Ascending aorta (tissue), 2 donors: ENCODE data around the gene ADARB1. TPM values are rescaled to one million over a fixed set of nuclear protein-coding genes. Genes with fewer than 3 reads are reported as not detected.

Experiments
- DNase-seq, 2 donors: peaks; one replicate each; pipeline ENCODE4 v3.0.0-alpha.2; 2019; ENCODE audit warnings: low spot score in 2 of 2
- H3K27ac ChIP-seq, 2 donors: fragments of 200-600 bp; sonication (generic); one replicate each; pipeline ENCODE4 v1.5.1; 2016 to 2017; ENCODE audit warnings: mild to moderate bottlenecking in 1 of 2
- H3K27me3 ChIP-seq: fragments of 200-600 bp; sonication (generic); one replicate; pipeline ENCODE4 v1.5.1; 2017
- H3K36me3 ChIP-seq, 2 donors: fragments of 200-600 bp; sonication (generic); one replicate each; pipeline ENCODE4 v1.5.1; 2016
- H3K4me1 ChIP-seq, 2 donors: fragments of 200-600 bp; sonication (generic); one replicate each; pipeline ENCODE4 v1.5.1; 2016 to 2017; ENCODE audit warnings: mild to moderate bottlenecking in 1 of 2
- H3K4me3 ChIP-seq, 2 donors: fragments of 200-600 bp; sonication (generic); one replicate each; pipeline ENCODE4 v1.5.1; 2016 to 2017; ENCODE audit warnings: mild to moderate bottlenecking in 1 of 2
- H3K9me3 ChIP-seq, 2 donors: fragments of 200-600 bp; sonication (generic); one replicate each; pipeline ENCODE4 v1.5.1; 2016
- intact Hi-C: fragments of 100-400 bp; cut with DNase I; formaldehyde crosslinking; loops from one replicate; pipeline ENCODE4 v1.15.1; 2023
- total RNA-seq: library from RNA; depleted of rRNA; stranded (reverse); fragments of >200 nt; gene quantifications from one replicate; pipeline ENCODE4 v1.1.0, GENCODE V29; 2016
- TF ChIP-seq, protein P1 (sequence below), 3 experiments: fragments of 200-600 bp in 2 of 3; fragments of 450-650 bp in 1 of 3; sonication (generic) in 2 of 3; IDR thresholded peaks; one replicate each; pipeline ENCODE4 v1.5.1; 2016 to 2019; ENCODE audit warnings: antibody characterized with exemption in 3 of 3, mild to moderate bottlenecking in 1 of 3, moderate library complexity in 1 of 3

ADARB1 gene
- total RNA-seq, 1 donor from 2014 or later = 82.9 TPM

- no peak for DNase-seq
- intact Hi-C loops = no loop called here
- H3K4me1 ChIP-seq = peaks cover 3 to 49% of the 10 kb centered on the region in 2 donors
- H3K9me3 ChIP-seq = no peaks in the 10 kb centered on the region
- H3K27ac ChIP-seq = no peak overlapping the region
- H3K27me3 ChIP-seq = no peaks in the 10 kb centered on the region
- TF ChIP-seq, protein P1, sequence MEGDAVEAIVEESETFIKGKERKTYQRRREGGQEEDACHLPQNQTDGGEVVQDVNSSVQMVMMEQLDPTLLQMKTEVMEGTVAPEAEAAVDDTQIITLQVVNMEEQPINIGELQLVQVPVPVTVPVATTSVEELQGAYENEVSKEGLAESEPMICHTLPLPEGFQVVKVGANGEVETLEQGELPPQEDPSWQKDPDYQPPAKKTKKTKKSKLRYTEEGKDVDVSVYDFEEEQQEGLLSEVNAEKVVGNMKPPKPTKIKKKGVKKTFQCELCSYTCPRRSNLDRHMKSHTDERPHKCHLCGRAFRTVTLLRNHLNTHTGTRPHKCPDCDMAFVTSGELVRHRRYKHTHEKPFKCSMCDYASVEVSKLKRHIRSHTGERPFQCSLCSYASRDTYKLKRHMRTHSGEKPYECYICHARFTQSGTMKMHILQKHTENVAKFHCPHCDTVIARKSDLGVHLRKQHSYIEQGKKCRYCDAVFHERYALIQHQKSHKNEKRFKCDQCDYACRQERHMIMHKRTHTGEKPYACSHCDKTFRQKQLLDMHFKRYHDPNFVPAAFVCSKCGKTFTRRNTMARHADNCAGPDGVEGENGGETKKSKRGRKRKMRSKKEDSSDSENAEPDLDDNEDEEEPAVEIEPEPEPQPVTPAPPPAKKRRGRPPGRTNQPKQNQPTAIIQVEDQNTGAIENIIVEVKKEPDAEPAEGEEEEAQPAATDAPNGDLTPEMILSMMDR (IDR thresholded peaks at IDR 0.05) = no peak
- no peak overlapping the region for H3K4me3 ChIP-seq
- peaks cover 4 to 16% of the 10 kb centered on the region in 2 donors for H3K36me3 ChIP-seq
Measured at GRCh38 chr21:45113543-45113942, 39.2 kb downstream of the ADARB1 start.

GRCh38 chr21:45114072-45114471 lies 39.7 kb downstream of the ADARB1 start:
- H3K4me1 ChIP-seq = peaks cover 3 to 44% of the 10 kb centered on the region in 2 donors
- no peak overlapping the region for H3K27ac ChIP-seq

DNA sequence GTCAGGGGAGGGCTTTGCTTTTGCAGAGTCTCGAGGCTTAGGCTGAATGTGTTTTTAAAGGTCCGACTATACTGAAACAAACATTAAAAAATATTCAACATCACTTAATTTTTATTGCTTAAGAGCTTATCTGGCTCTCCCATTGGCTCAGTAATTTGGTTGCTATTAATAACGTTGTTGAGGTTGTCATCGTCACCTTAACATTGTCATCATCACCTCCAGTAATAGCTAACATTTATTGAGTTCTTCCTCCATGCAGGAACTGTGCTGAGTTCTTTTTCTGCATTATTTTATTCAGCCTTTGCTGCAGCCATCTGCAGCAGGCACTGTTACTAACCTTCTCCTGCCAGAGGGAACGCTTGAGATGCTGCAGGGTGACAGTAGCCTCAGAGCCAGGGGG lies 40.1 kb downstream of the ADARB1 start:
- Histone ChIP-seq H3K4me3 (no peak overlapping the region), H3K27ac (no peak overlapping the region), H3K27me3 (no peaks in the 10 kb centered on the region), H3K36me3 (peaks cover 6 to 16% of the 10 kb centered on the region in 2 donors), H3K4me1 (peaks cover 3 to 40% of the 10 kb centered on the region in 2 donors), H3K9me3 (no peaks in the 10 kb centered on the region)
- TF ChIP-seq, protein P1 (IDR thresholded peaks at IDR 0.05) = no peak
- intact Hi-C loops = no loop called here
- DNase-seq = no peak

More at GRCh38 chr21:45114072-45114471, 39.7 kb downstream of the ADARB1 start:
- DNase-seq = no peak
- no peaks in the 10 kb centered on the region for H3K9me3 ChIP-seq
- intact Hi-C loops = no loop called here
- H3K4me3 ChIP-seq = no peak overlapping the region
- peaks cover 6 to 16% of the 10 kb centered on the region in 2 donors for H3K36me3 ChIP-seq
- H3K27me3 ChIP-seq = no peaks in the 10 kb centered on the region
- TF ChIP-seq, protein P1 (IDR thresholded peaks at IDR 0.05) = no peak

DNA sequence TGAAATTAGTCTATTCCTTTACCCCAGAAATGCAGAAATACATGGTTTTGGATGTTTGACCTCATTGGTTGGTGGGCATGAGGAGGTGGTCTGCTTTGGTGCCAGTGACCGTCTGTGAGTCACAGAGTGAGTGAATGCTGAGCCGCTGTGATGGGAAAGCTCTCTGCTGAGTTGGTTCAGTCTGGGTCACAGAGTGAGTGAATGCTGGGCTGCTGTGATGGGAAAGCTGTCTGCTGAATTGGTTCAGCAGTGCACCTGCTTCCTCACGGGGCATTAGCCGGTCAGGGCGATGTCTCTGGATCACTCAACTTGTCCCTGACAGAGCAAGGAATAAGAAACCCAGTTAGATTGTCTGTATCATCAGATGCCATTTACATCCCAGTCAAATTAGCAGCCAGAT lies 40.8 kb downstream of the ADARB1 start:
- Histone ChIP-seq H3K27ac (no peak overlapping the region), H3K4me1 (peaks cover 3 to 35% of the 10 kb centered on the region in 2 donors)
- intact Hi-C loops = no loop called here

DNA sequence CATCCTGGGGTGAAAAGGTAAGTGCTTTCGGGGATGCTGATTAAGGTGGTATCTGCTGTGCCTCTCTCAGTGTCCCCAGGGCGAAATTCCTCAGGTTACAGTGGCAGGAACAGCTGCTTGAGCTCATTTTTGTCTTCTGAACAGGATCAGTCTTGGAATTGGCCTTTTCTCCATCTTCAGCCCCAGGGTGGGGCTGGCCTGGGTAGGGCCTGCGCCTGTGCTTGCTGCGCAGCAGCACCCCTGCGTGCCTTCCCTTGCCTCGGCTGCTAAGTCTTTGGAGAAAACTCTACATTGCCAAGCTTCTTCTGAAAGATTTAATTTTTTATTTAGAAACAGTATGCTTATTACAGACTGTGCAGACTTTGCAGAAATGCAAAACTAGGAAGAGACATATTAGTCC lies 41.7 kb downstream of the ADARB1 start:
- no peaks in the 10 kb centered on the region for H3K27me3 ChIP-seq
- DNase-seq = no peak
- H3K4me1 ChIP-seq = peaks cover 0 to 26% of the 10 kb centered on the region in 2 donors
- H3K4me3 ChIP-seq = no peak overlapping the region
- TF ChIP-seq, protein P1 (IDR thresholded peaks at IDR 0.05) = no peak
- intact Hi-C loops = no loop called here
- peaks cover 6 to 19% of the 10 kb centered on the region in 2 donors for H3K36me3 ChIP-seq
- H3K27ac ChIP-seq = no peak overlapping the region
- H3K9me3 ChIP-seq = no peaks in the 10 kb centered on the region

More for the DNA sequence above, 40.8 kb downstream of the ADARB1 start:
- peaks cover 6 to 16% of the 10 kb centered on the region in 2 donors for H3K36me3 ChIP-seq
- no peak overlapping the region for H3K4me3 ChIP-seq
- no peaks in the 10 kb centered on the region for H3K27me3 ChIP-seq
- no peaks in the 10 kb centered on the region for H3K9me3 ChIP-seq
- DNase-seq = no peak
- TF ChIP-seq, protein P1 (IDR thresholded peaks at IDR 0.05) = no peak

DNA sequence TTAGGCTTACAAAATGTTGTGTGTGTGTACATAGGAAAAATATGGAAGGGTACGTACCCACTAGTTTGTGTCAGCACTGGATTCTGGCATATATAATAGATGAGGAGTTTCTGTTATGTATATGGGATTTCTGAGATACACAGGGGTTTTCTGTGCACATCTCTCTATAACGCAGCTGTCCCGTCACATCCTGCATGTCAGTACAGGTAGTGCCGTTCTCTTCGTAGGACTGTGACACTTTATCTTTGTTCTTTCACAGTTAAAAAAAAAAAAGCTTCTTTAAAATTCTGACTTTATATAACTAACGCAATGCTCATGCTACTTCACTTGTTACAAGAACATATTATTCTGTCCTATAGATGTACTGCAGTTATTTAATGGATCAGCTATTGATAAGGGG lies 42.9 kb downstream of the ADARB1 start:
- no peak overlapping the region for H3K4me3 ChIP-seq
- no peaks in the 10 kb centered on the region for H3K9me3 ChIP-seq
- intact Hi-C loops = no loop called here
- peaks cover 6 to 19% of the 10 kb centered on the region in 2 donors for H3K36me3 ChIP-seq
- no peak for DNase-seq
- no peaks in the 10 kb centered on the region for H3K27me3 ChIP-seq
- H3K27ac ChIP-seq = no peak overlapping the region
- peaks cover 0 to 15% of the 10 kb centered on the region in 2 donors for H3K4me1 ChIP-seq
- TF ChIP-seq, protein P1 (IDR thresholded peaks at IDR 0.05) = no peak
